ENCODE data around the gene CFH.
"Not testable (repeated sequence)": the region's sequence is repeated elsewhere in the genome, so short reads cannot be mapped to it uniquely, and the experiment has no call there.

Gene CFH

DNA sequence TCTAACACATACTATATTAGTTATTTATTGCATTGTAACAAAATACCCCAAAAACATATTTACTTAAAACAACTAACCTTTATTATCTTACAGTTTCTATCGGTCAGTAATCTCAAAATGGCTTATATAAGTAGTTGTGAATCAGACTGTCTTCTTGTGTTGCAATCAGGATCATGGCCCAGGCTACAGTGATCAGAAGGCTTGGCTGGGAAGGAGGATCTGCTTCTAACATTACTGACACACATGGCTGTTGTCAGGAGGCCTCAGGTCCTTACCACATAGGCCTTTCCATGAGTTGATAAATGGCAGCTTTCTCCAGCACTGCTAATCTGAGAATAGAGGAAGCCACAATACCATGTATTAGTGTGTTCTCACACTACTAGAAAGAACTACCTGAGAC, 33.7 kb downstream of the CFH start:
- TF ChIP-seq, protein P1, sequence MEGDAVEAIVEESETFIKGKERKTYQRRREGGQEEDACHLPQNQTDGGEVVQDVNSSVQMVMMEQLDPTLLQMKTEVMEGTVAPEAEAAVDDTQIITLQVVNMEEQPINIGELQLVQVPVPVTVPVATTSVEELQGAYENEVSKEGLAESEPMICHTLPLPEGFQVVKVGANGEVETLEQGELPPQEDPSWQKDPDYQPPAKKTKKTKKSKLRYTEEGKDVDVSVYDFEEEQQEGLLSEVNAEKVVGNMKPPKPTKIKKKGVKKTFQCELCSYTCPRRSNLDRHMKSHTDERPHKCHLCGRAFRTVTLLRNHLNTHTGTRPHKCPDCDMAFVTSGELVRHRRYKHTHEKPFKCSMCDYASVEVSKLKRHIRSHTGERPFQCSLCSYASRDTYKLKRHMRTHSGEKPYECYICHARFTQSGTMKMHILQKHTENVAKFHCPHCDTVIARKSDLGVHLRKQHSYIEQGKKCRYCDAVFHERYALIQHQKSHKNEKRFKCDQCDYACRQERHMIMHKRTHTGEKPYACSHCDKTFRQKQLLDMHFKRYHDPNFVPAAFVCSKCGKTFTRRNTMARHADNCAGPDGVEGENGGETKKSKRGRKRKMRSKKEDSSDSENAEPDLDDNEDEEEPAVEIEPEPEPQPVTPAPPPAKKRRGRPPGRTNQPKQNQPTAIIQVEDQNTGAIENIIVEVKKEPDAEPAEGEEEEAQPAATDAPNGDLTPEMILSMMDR (IDR thresholded peaks at IDR 0.05; ENCODE audit: extremely low read depth, insufficient read depth, missing control alignments): no peak
- DNase-seq (ENCODE audit: low spot score): no peak
- in situ Hi-C loops (cut with MboI; ENCODE audit: low pct_unique_long_range_greater_than_20kb, low sequenced_read_pairs, unreplicated experiment): no loop called here

DNA sequence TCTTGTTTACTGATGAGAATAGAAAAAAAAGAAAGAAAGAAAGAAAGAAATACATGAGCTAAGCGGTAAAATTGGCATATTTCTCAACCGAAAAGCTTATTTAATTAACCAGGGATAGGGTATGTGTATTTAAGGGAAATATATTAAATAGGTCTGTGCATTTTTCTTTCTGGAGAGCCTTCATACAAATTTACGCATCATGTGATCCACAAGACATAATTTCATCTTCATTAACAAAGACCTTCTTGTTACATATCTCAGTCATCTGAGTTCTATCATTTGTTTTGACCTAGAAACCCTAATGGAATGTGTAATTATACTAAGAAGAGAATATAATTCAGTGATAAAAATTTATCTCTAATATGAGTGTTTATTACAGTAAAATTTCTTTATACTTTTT, 37.2 kb downstream of the CFH start:
- in situ Hi-C loops (cut with MboI; ENCODE audit: low pct_unique_long_range_greater_than_20kb, low sequenced_read_pairs, unreplicated experiment): no loop called here
- TF ChIP-seq, protein P1 (IDR thresholded peaks at IDR 0.05; ENCODE audit: extremely low read depth, insufficient read depth, missing control alignments): no peak
- DNase-seq (ENCODE audit: low spot score): no peak

DNA sequence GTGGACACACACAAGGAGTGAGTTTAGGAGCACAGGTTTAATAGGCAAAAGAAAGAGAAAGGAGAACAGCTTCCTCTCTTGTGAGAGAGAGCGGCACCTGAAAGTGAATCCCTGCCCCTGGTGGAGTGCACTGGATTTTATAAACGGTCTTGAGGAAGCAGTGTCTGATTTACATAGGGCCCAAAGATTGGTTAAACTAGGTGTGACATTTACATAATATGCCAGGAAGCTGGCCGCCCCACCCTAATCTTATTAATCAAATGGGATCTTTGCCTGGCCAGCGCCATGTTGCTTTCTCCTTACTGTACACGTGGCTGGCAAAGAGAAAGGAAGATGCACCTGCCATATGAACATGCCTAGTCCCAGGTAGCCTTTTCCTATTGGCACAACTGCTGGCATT, 38.7 kb downstream of the CFH start:
- TF ChIP-seq, protein P1 (IDR thresholded peaks at IDR 0.05; ENCODE audit: extremely low read depth, insufficient read depth, missing control alignments): no peak
- in situ Hi-C loops (cut with MboI; ENCODE audit: low pct_unique_long_range_greater_than_20kb, low sequenced_read_pairs, unreplicated experiment): no loop called here
- DNase-seq (ENCODE audit: low spot score): no peak

- no peak for DNase-seq (ENCODE audit: low spot score)
- in situ Hi-C loops (cut with MboI; ENCODE audit: low pct_unique_long_range_greater_than_20kb, low sequenced_read_pairs, unreplicated experiment): no loop called here
- TF ChIP-seq, protein P1 (IDR thresholded peaks at IDR 0.05; ENCODE audit: extremely low read depth, insufficient read depth, missing control alignments): no peak
These were observed 47.1 kb downstream of the CFH start for GRCh38 chr1:196698993-196699392.

- DNase-seq (ENCODE audit: low spot score): no peak
- TF ChIP-seq, protein P1 (IDR thresholded peaks at IDR 0.05; ENCODE audit: extremely low read depth, insufficient read depth, missing control alignments): no peak
- in situ Hi-C loops (cut with MboI; ENCODE audit: low pct_unique_long_range_greater_than_20kb, low sequenced_read_pairs, unreplicated experiment): no loop called here
These were observed 49.3 kb downstream of the CFH start for GRCh38 chr1:196701144-196701543.

- in situ Hi-C loops (cut with MboI; ENCODE audit: low pct_unique_long_range_greater_than_20kb, low sequenced_read_pairs, unreplicated experiment); DNase-seq (ENCODE audit: low spot score): not testable (repeated sequence)
These were observed 58.0 kb downstream of the CFH start for GRCh38 chr1:196709892-196710291.

- in situ Hi-C loops (cut with MboI; ENCODE audit: low pct_unique_long_range_greater_than_20kb, low sequenced_read_pairs, unreplicated experiment): no loop called here
- TF ChIP-seq, protein P1 (IDR thresholded peaks at IDR 0.05; ENCODE audit: extremely low read depth, insufficient read depth, missing control alignments): no peak
- no peak for DNase-seq (ENCODE audit: low spot score)
These were observed 66.0 kb downstream of the CFH start for GRCh38 chr1:196717868-196718267.

All from GM13977 (cell line).